Psoas muscle (tissue), 8 donors: ENCODE data around the gene TBXA2R. TPM values are rescaled to one million over a fixed set of nuclear protein-coding genes. Genes with fewer than 3 reads are reported as not detected.
A peak's percentile ranks its signal among the peaks of the same experiment; 100 is the strongest.

Experiments used
- ATAC-seq, 4 donors: fragments of 200-7000 bp; cut with Tn5 transposase; one replicate each; pipeline ENCODE4 v1.9.1; 2020; ENCODE audit warnings: moderate library complexity in 3 of 4, mild to moderate bottlenecking in 2 of 4
- DNase-seq, 2 donors: peaks; one replicate each; pipeline ENCODE4 v3.0.0-alpha.2; 2020
- H3K27ac ChIP-seq: fragments of 200-600 bp; one replicate; pipeline ENCODE4 v1.8.0; 2022
- H3K27me3 ChIP-seq, 3 donors: fragments of 200-600 bp in 1 of 3; one replicate each; pipeline versions ENCODE4 v1.6.1 to v1.8.0; 2013 to 2022; ENCODE audit warnings: low read length in 2 of 3, mild to moderate bottlenecking in 2 of 3, moderate library complexity in 1 of 3; ENCODE audit not compliant: insufficient read depth in 3 of 3
- H3K36me3 ChIP-seq, 2 donors: fragments of 200-600 bp in 1 of 2; one replicate each; pipeline versions ENCODE4 v1.6.1 to v1.8.0; 2013 to 2022; ENCODE audit warnings: low read depth in 1 of 2, mild to moderate bottlenecking in 1 of 2, moderate library complexity in 1 of 2; ENCODE audit not compliant: insufficient read depth in 1 of 2
- H3K4me1 ChIP-seq: fragments of 200-600 bp; one replicate; pipeline ENCODE4 v1.8.0; 2022
- H3K4me3 ChIP-seq: fragments of 200-600 bp; one replicate; pipeline ENCODE4 v1.8.0; 2022; ENCODE audit warnings: mild to moderate bottlenecking
- H3K9me3 ChIP-seq: fragments of 200-600 bp; one replicate; pipeline ENCODE4 v1.8.0; 2022
- CTCF ChIP-seq: fragments of 200-600 bp; IDR thresholded peaks from one replicate; pipeline ENCODE4 v1.8.0; 2022; ENCODE audit warnings: antibody characterized with exemption
- WGBS, 3 donors: extraction: QIAGEN DNeasy Blood & Tissue Kit; methylation state at CpG; one replicate each; pipeline versions ENCODE4 v1.1.6 to v1.1.7; 2013; 5-methylcytosine and 5-hydroxymethylcytosine counted together
- intact Hi-C, 2 donors: fragments of 100-400 bp; cut with DNase I; formaldehyde crosslinking; loops; one replicate each; pipeline versions ENCODE4 v1.11.0 to v1.14.2; 2022
- polyA plus RNA-seq, 3 donors: library from polyadenylated mRNA; stranded (reverse); fragments of 200-250 nt; gene quantifications; one replicate each; pipeline ENCODE4 v1.2.3, GENCODE V29; 2013
- total RNA-seq, 4 donors: library from RNA; stranded (reverse); fragmentation: NEBNext Ultra II Directional in 2 of 4; extraction: Animal tissue kit (Norgen Biotek cat#: 25700) in 2 of 4; gene quantifications; one replicate each; pipeline versions ENCODE4 v1.2.1 to v1.2.4, GENCODE V29; 2021 to 2023
- donor health status: healthy with polysubstance abuse.
- donor health status: DM: no; HTN: no; CAD: no; lungs with moderate emphysema.
- donor health status: Bipolar disorder and iron deficiency.
- donor health status: healthy.
- donor health status: DM: yes; HTN: yes; CAD: no.
- donor health status: DM: no; HTN: no; CAD: no.
- donor health status: DM: no; HTN: no; CAD: no.
- donor health status: DM: yes; HTN: yes; CAD: no.

The TBXA2R gene
- total and polyA plus RNA-seq, 7 donors: 0.52 to 3.0 (median 1.2) TPM

- Histone ChIP-seq H3K27ac (no peak overlapping the region), H3K4me1 (peaks cover 8% of the 10 kb centered on the region), H3K9me3 (no peaks in the 10 kb centered on the region), H3K4me3 (peak overlapping the region; percentile 75), H3K36me3 (peaks cover 0 to 3% of the 10 kb centered on the region in 2 donors), H3K27me3 (no peaks in the 10 kb centered on the region)
- intact Hi-C loops: loop anchor here in 1 of 2 donors (2.0 to 10.0 kb wide), 2 partner anchors 73 to 149 kb away; partner anchors contain the start of genes PIP5K1C and TJP3
- WGBS, 3 donors: 73 to 79% (median 74%) methylated on average over 14 to 15 of the region's 15 CpGs
- DNase-seq: no peak
- no peak for ATAC-seq
- TF ChIP-seq CTCF: no peak
These were observed 50.8 kb downstream of the TBXA2R start for GRCh38 chr19:3555653-3556422.

DNA sequence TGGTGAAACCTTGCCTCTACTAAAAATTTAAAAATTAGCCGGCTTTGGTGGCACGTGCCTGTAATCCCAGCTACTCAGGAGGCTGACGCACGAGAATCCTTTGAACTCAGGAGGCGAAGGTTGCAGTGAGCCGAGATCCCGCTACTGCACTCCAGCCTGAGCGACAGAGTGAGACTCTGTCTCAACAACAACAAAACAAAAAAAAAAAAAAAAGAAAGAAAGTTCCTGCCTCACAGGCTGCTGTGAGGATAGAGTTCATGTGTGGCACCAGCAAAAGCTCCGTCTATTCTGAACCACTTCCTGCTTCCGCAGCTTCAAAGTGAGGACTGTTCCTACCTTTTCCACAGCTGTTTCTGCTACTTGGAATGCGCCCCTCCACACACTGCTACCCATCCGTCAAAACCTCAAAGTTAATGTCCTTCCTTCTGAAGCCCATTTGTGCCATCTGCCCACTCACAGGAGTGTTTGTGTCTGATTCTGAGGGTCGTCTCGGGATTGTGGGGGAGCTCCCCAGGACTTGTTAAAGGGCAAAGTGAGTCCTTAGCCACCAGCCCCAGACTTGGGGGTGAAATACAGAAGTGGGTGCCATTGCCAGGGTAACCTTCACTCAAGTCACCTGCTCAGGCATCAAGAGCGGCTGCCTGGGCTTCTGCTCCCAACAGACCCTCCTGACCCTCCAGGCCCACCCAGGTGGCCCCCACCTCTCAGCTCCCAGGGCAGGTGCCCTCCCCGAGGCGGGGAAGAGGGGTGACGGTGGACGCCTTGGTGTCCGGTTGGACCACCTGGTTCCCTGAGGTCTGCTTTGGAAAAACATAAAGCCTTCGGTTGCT lies 52.2 kb downstream of the TBXA2R start:
- no peak for TF ChIP-seq CTCF
- H3K4me1 ChIP-seq: peaks cover 8% of the 10 kb centered on the region
- 71 to 78% (median 77%) methylated on average over 21 of the region's 21 CpGs for WGBS, 3 donors
- no peak for ATAC-seq
- H3K4me3 ChIP-seq: peak overlapping the region; percentile 4
- peaks cover 0 to 15% of the 10 kb centered on the region in 2 donors for H3K36me3 ChIP-seq
- peak overlapping the region; percentile 23 for H3K27ac ChIP-seq
- intact Hi-C loops: loop anchor here in 1 of 2 donors (10.0 kb wide), 1 partner anchor 150 kb away; the partner anchor contains the start of genes PIP5K1C and TJP3
- H3K9me3 ChIP-seq: no peaks in the 10 kb centered on the region
- no peak for DNase-seq
- no peaks in the 10 kb centered on the region for H3K27me3 ChIP-seq

DNA sequence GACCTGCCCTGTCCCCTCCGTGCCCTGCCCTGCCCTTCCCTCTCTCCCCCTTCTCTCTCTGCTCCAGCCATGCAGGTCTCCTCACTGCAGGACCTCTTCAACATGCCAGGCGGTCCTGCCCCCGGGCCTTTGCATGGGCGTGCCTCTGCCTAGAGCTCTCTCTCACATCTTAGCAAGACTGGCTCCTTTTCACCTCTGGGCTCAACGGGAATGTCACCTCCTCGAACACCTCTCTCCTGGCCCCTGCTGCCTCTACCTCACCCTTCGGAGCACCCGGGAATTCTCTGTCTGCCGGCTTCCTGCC lies 54.9 kb downstream of the TBXA2R start:
- intact Hi-C loops: loop anchor here in 1 of 2 donors (10.0 kb wide), 1 partner anchor 153 kb away; the partner anchor contains the start of genes PIP5K1C and TJP3
- DNase-seq (no peak), ATAC-seq (no peak)
- Histone ChIP-seq H3K27ac (no peak overlapping the region), H3K36me3 (peaks cover 0 to 18% of the 10 kb centered on the region in 2 donors), H3K27me3 (no peaks in the 10 kb centered on the region), H3K4me3 (no peak overlapping the region), H3K9me3 (no peaks in the 10 kb centered on the region), H3K4me1 (peaks cover 8% of the 10 kb centered on the region)
- TF ChIP-seq CTCF: no peak
- 78 to 87% (median 79%) methylated on average over 9 of the region's 9 CpGs for WGBS, 3 donors

DNA sequence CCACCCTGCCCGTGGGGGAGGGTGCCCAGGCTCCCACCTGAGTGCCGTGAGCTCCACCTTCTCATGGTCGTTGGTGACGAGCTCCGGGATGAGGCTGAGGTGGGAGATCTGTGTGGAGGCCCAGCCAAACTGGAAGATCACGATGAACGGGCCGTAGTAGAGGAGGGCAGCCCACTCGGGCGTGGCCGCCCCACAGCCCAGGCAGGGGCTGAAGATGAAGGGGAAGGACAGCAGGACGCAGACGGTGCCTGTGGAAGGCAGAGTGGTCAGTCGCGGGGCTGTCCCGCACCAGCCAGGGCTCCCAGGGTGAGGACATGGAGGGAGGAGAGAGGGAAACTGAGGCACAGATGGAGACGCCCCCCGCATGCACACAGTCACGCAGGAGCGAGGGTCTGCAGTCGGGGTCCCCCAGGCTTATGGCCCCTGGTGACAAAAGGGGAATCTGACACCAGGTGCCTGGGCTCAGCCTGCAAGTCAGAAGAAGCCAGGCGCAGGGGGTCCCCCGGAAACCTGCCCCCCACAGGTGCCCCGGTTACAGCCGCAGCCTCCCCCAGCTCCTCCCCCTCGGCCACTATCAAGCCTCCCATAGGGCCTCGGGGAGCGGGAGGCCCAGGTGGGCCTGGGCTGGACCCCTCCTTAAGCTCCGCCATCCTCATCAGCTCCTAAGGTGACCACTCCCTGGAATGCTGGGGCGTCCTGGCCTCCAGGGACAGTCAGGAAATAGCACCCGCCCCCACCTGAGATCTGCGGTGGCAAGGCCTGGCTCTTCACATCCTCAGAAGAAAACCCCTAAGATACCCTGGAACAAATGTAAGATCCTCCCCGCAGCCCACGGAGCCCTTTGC lies 55.5 kb downstream of the TBXA2R start:
- no peak overlapping the region for H3K4me3 ChIP-seq
- no peaks in the 10 kb centered on the region for H3K9me3 ChIP-seq
- no peak overlapping the region for H3K27ac ChIP-seq
- 90 to 91% (median 90%) methylated on average over 33 to 34 of the region's 34 CpGs for WGBS, 3 donors
- peaks cover 3% of the 10 kb centered on the region for H3K4me1 ChIP-seq
- no peaks in the 10 kb centered on the region for H3K27me3 ChIP-seq
- DNase-seq (no peak), ATAC-seq (no peak)
- H3K36me3 ChIP-seq: peaks cover 0 to 22% of the 10 kb centered on the region in 2 donors
- no peak for TF ChIP-seq CTCF
- intact Hi-C loops: loop anchor here in 1 of 2 donors (10.0 kb wide), 1 partner anchor 154 kb away; the partner anchor contains the start of genes PIP5K1C and TJP3
